G401.6 (cell line): Measurements from ENCODE around the gene PELO.
A peak's percentile ranks its signal among the peaks of the same experiment; 100 is the strongest.

Experiments
- FAIRE-seq: peaks from 2 replicates; lab custom pipeline; 2012; peaks lifted over from hg19 to GRCh38; lab: Jason Lieb, UNC

Gene PELO

DNA sequence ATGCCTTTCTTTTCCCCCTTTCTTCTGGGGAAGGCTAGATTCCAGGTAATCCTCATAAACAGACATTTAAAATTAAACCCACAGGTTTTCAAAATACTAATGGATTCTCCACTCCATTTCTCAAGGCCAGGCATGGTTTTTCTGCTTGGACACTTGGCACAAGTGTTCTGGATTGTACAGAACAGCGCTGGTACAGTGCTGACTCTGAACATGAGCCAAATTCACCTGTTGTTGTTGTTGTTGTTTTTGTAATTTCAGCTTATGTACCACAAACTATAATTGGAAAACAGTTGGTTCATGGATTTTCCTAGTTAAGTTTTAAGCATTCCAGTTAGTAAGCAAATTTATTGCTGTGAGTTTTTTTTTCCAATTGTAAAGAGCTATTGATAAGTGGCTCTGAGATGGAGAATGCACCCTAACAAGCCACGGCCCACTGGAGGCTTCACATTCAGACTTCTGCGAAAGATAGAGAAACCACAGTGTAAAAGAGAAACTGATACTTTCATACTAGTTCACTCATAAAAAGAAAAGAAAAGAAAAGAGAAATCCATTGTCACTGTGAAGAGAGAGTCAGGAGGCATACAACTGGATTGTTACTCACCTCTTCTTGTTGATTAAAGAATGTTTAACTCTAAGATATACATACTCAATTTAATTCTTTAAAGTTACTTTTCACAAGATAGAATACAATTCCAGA lies 16.2 kb upstream of the PELO start:
- no peak for FAIRE-seq

DNA sequence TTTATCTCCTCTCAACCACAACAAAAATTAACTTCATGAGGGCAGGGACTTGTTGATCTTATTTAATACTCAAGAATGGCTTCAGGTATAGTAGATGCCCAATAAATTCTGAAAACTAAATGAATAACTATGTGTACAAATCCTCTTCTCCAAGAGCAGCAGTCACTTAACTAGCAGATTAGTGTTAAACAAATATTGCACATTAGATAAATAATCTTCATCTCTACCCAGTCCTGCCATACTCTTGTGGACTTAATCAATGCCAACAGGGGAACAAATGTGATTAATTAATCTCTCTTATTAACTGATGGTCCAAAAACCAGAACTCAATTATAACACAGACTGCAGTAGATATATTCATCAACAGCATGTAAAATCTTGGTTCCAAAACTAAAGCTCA lies 15.0 kb upstream of the PELO start:
- no peak for FAIRE-seq

DNA sequence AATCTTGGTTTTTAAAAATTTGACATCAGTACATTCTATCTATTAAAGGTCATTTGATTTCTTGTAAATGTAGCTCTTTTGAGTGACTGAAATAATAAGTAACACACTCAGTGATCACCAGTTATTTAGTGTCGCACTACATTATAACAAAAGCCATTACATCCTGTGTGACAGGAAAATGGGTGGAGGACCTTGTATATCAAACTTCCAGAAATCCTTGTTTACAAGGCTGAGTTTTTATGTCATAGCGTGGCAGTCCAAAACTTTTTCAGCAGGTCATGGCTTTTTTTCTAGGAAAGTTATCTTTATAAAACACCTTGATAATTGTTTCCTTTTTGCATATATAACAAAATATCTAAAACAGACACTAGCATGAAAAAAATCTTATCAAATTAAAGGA lies 14.4 kb upstream of the PELO start:
- FAIRE-seq = no peak

DNA sequence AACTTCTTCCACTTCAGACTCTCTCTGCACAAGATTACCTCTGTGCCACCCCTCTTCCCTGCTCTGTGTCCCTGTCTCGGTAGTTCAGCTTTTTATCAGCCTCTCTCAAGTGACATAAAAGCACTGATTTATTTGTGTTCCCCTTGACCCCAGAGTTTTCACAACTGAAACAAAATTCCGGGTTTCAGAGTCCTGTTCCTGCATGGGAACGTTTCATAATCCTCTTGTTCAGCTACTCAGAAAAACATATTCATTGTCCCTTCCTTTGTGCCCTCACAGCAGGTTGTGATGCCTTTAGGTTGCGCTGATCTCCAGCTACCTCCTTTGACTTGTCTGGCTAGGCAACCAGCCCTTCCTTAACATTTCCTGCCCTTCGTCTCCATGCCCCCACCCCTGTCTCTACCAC lies 13.7 kb upstream of the PELO start:
- no peak for FAIRE-seq

DNA sequence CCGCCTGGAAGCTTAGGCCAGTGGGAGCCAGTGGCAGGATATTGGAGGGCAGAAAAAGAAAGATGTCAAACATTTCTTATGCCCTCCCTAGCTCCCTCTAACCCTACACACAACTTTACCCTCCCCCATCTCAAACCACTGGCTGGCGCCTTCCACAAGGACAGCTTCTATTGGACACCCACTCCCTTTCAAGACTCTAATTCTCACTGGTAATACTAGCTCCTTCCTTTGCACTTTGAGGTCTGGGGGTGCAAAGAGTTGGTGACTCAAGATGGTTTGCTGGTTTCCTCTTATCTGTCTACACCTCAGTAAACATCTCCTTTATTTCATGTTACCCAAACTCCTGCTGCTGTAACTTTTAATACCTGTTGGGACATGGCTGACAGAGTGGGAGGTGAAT lies 11.6 kb upstream of the PELO start:
- no peak for FAIRE-seq

DNA sequence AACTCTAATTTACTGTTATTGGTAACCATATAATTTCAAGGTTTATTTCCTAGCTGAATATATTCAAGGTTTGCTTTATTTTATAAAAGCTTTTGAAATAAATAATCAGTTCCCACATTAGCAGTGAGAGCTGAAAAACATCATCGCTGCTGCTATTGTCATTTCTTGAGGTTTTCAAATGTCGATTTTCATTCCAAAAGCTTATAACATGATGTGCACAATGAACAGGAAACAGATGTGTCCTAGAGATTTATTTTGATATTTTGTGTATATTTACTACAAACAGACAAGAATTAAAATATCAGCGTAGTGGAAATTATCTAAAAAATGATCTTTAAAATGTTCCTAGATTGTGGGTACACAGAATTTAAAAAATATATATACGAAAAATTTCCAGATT lies 10.5 kb upstream of the PELO start:
- FAIRE-seq = no peak

DNA sequence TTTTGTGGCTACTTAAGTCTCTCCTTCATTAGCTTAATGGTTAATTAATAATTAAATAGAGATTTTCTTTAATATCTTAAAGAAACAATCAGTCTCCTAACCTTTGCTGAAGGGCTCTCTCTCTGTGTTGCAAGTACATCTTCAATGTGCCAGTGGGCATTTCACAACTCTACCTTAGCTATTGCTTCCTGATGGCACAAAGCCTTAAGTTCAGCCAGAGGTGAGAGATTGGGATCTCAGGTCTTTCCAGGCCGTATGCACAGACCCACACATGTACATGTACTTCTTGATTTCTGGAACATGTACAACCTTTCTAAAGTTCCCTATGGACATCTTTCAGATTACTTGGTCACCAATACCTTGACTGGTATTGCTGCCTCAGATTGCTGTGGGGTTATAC lies 8.9 kb upstream of the PELO start:
- no peak for FAIRE-seq

DNA sequence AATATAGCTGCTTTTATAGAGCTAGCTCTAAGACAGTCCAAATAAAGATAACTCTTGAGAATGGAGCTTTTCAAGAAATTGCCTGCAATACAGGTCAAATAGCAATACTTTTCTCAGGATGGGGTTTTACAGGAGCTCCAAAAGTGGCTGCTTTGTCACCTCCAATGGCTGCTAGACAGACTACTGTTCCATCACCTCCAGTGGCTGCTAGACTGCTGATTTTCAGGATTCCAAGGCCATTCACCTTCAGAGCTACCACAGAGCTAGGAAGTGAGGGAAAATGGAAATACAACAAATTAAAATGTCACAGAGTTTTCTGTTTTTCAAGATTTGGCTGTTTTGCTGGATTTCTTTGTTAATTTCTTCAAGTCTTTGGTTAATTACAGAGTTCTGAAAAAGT lies 8.5 kb upstream of the PELO start:
- no peak for FAIRE-seq

DNA sequence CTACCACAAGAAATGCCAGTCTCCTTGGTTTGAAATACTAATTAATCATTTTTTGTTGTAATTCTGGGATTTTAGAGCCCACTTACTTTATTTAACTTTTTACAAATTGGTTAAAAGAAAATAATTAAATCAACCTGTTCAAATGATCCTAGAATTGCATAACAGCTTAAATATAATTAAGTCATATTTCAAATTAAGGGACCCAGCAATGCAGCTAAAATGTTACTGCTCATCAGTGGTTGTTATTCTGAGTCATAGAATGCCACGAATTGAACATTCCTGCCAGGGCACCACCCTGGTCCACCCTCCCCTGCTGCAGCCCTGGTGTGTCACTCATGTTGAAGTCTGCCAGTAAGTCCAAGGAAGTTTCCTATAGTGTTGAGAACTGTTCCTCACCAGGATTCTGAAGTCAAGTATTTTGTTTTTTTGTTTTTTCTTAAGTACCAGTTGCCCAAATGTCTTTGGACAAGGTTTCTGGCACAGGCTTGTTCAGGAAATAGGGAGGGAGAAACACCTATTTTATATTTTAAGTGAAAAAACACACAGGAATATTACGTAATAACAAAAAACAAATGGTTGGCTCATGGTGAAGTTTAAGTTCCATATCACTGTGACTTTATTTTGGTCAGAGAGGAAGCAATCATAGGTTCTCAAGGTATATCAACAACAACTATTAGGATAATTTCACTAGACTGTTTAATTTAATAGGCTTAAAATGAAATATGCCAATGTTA lies 4.3 kb upstream of the PELO start:
- FAIRE-seq = no peak

DNA sequence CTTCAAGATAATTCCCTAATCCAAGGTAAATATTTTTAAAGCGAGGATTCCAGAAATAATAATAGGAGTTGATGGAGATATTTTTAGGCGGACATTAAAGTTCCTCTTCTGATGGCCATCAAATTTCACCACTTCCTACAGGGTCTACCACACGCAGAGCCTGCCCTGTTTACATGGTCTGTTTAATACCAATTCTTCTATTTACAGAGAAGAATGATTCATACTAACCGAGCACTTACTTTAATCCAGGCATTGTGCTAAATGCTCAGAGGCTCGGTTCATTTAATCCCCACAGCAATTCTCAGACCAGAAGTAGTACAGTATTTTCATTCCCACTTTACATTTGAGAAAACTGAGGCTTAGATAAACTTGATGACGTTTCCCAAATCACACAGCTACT lies 3.0 kb upstream of the PELO start:
- no peak for FAIRE-seq

DNA sequence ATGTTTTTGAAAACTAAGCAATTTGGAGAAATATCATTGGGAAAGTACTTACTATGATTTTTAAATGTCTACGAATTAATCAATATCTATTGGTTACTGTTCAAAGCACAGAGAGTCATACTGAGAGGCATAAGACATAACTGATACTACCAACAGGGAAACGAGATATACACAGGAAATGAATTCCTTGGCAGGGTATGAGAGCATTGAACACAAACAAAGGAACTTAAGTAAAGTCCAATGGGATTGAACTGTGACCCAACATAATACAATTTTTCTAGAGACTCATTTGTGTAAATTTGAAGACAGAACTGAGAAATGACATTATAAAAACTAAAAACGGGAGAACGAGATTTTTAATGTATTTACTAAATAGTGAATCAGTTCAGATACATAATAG lies 1.3 kb upstream of the PELO start:
- no peak for FAIRE-seq

DNA sequence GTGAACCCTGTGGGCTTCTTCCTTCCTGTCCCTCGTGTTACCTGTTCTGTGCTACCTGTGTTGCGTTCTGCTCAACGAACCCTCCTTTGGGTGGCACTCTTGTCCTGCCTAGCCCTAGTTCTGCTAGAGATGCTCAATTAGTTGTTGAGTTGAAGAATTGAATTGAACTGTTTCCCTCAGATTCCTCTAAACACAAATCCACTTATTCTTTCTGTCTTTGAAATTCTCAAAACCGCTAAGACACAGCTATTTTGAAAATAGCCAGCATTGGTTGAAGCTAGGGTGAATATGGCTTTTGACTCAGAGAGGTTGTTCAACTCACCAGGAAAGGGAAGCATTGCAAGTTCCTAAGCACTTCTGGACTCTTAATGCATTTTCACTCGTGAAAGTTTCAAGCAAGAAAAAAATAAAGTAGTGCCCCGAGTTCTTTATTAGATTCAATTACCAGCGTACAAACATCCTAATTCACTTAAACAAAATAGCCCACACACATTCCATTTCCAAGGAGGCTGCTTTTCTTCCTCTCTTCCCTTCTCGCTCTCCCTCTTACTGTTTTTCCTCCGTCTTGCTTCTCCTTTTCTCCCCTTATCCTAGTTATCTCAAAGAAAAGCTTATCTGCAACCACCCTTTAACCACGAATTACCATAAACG lies 642 bp upstream of the PELO start:
- no peak for FAIRE-seq

DNA sequence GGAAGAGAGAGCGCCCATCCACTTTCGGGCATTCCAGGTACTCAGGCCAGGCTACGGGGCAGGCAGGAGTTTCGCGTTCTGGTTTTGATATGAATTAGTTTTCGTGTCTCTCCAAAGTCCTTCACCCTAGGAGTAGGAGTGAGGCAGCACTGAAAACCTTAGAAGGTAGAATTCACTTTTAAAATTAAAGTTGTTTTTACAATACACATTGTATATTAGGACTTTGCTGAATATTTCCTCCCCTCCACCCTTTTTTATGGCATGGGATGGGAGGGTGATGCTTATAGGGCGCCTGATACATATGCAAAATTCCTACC lies 747 bp downstream of the PELO start:
- no peak for FAIRE-seq

DNA sequence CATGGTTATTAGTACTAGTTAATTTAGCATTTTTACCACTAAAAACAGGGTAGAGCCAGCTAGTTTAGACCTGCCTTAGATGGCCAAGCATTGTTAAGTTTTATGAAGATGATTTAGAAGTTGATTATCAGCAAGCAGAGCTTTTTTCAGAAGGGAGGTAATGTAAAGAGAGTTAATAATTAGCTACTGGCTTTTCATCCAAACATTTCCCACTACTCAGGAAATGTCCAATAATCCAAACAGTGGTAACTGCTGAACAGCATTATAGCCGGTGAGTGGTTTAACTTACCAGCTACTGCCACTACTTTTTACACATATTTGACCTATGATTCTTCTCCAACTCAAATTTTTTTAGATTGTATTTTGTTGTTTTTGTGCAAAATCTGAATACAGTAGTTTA lies 1.7 kb downstream of the PELO start:
- no peak for FAIRE-seq

DNA sequence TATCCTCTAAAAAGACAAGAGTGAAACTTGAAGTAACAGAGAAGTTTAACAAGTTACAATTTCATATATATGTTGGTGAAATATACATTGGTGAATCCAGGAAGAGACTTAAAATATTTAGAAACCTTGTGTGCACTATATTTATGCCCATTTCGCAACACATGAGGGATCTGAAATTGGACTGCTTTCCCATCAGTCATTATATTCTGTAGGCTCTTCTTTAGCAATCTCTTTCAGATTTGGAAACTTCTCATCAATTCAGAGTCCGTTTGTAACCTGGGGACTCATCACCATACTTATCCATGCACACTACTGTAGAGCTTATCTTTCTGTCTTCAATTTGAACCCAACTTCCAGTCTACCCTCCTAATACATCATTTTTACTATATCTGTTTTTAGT lies 2.1 kb downstream of the PELO start:
- FAIRE-seq = no peak

DNA sequence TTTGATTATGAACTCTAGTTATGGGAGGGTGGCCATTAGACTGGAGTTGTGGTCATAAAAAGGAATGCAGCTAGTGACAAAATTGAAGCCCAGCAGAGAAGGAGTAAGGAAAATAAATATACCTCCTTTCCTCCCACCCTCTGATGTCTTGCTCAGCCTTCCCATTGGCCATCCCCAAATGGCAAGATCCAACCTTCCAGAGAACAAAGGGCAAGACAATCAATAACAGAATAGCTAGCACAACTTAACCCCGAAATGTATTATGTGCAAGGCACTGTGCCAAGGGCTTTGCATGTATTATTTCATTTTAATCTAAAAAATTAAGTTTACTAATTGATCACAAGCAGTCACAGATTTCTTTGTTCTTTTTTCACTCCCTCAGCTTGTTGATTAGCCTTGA lies 3.6 kb downstream of the PELO start:
- FAIRE-seq = no peak

DNA sequence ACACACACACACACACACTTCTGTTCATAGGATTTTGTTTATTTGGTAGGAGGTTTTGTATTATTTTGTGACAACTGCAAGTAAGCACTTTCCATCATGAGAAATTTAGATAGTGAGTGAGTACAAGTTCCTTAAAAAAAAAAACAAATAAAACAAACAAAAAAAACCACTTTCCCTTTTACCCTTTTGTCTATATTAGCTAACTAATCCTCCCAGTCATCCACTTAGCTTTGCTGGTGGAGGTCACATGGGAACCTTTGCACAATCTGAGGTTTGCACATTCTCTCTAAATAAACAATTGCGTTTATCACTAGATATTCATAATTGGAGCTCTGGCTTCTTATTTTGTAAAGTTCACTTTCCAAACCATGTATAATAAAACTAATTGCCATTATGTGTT lies 6.8 kb downstream of the PELO start:
- no peak for FAIRE-seq

DNA sequence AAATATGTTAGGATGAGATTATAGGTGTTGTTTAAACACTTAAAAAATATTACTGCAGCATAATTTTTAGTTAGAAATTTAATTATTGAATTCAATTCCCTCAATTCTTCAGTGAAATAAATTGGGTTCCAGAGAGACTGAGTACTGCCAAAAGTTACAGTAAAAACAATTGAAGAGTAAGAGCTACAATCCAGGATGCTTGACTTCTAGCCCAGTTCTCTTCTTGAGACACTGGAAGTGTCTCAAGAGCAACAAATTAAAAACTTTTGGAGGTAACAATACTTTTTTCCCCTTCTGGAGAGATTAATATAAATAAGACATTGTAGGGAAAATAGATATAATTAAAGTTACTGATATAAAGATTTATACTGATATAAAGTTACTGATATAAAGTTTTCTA lies 8.3 kb downstream of the PELO start:
- FAIRE-seq = no peak

DNA sequence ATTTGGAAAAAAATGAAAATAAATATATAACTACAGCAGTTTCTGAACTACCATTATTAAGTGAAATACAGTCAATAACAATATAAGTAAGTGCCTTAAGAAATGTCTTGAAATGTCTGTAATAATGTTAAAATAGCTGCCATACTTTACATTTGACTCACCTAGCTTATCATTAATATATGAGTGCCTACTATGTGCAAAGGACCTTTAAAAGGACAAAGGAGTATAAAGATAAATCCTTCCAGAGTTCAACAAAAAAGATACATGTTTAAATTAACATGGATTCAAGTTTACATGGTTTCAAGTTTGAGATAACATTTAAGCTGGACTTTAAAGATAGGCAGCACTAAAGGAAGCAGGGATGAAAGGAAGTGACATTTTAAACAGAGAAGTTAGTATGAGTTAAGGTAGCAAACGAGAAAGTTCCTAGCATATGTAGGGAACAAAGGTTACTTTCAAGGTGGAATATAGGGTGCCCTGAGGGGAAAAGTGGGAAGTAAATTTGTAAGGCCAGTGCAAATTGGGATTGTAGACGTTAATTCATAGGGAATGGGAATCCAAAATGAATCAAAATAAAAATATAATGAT lies 8.9 kb downstream of the PELO start:
- FAIRE-seq = no peak

DNA sequence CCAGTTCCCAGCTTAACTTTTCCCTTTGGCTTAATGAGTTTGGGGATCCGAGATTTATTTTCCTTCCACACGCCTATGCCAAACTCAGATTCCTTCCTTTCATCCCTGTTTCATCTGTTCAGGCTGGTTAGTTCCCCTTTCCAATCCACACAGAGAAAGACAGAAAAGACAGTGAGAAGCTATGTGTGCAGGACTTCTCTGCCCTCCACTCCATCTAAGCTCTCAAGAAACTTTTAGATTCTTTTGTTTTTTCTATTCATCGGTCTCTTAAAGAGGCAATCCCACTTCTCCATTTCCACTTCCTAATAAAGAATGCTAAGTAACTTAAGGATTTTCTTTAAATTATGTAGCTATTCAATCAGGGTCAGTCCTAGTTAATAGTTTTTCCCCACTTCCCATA lies 11.2 kb downstream of the PELO start:
- FAIRE-seq = no peak

DNA sequence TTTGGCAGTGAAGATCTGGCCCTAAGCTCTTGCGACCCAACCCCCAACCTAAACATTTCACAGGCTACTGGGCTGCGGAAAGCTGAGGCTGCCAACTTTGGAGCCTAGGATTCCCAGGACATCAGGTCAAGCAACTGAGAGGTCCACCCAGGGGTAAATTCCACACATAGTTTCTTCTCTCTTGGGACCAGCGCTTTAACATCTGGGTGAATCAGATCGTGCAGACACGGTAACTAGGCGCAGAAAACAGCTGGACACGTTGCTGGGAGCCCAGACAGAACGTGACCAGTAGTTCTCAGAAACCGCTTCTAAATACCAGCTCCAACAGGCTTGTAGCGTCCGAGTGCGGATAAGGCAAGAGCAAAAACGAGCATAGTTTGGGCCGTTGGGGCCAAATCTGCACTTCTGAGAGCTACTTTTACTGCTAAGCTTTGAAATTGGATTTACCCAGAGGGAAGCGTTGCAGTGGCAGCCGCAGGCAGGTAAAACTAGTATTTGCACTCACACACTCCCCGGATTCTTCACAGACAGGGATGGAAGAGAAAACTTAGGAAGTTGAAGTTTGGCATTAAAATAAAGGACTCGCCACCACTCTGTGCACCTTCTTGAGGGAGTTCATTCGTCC lies 11.8 kb downstream of the PELO start:
- no peak for FAIRE-seq

DNA sequence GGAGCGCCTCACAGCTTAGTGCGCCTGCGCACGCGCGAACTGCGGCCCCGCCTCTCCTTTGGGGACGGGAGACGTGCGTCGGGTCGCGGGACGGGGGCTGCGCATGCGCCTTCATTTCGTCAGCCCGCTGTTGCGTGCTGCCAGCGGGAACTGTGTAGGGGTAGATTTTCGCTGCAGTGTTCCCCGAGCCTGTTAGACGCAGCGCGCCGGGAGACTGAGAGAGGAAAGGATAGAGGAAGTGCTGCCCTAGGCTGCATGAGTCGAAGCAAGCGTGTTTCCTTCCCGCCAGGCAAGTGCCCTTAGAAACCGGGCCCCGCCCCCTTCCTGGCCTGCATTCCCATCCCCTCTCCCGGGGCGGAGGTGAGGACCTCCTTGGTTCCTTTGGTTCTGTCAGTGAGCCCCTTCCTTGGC lies 12.3 kb downstream of the PELO start:
- peak; percentile 92 for FAIRE-seq
